Heart left ventricle (tissue), 13 donors: ENCODE data around the gene RALGAPA2.

Source experiments
- POLR2A ChIP-seq, 2 donors: fragments of 450-650 bp; IDR thresholded peaks; one replicate each; pipeline ENCODE4 v1.6.1; 2017; ENCODE audit warnings: antibody characterized with exemption in 2 of 2, mild to moderate bottlenecking in 2 of 2, moderate library complexity in 2 of 2
- TF ChIP-seq, protein P1 (sequence below), 12 donors: fragments of 200-600 bp; sonication (generic) in 4 of 12; IDR thresholded peaks; one replicate each; pipeline versions ENCODE4 v1.5.0 to v1.8.0; 2018 to 2022; ENCODE audit warnings: antibody characterized with exemption in 12 of 12, mild to moderate bottlenecking in 5 of 12
- donor health status: ischemic (EF 13 %, LVEDD 7.1; RV severe dilation, severe dysfunction).
- donor health status: DM: no; HTN: yes; CAD: no.
- donor health status: DM: no; HTN: no; CAD: no.
- donor health status: ischemic (EF 25% LVEDD 6.9; RV normal size, moderate dysfunction).
- donor health status: ischemic (EF 25% LVEDD 5.7; RV mildly dilated, moderate dysfunction).
- donor health status: ischemic (EF 35%, LVEDD 5.7; RV mildly dilated, moderate dysfunction).
- donor health status: nonischemic (EF 11% LVEDD 7.7; RV severe dilation, severe dysfunction).
- donor health status: DM: yes; HTN: yes; CAD: no.
- donor health status: PGD.
- donor health status: ischemic (EF 29% LVEDD 5.4; RV normal size, mild dysfunction).
- donor health status: nonischemic (EF 23%, LVEDD 6.1; RV moderate dilation, normal function).

DNA sequence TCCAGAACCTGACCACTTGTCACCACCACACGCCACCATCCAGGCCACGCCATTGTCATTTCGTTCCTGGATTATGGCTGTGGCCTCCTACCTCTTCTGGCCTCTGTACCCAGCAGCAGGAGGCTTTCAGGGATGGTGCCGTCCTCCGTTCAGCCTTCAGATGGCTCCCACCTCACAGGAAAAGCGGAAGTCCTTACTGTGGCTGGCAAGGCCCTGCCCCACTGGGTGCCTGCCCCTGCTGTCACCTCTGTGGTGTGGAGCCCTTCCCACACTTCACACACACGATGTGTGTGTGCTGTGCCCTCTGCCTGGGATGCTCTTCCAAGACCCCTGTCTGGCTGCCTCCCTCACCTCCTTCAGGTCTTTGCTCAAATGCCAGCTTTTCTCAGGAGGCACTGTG, 275.1 kb downstream of the RALGAPA2 start:
- TF ChIP-seq, protein P1, sequence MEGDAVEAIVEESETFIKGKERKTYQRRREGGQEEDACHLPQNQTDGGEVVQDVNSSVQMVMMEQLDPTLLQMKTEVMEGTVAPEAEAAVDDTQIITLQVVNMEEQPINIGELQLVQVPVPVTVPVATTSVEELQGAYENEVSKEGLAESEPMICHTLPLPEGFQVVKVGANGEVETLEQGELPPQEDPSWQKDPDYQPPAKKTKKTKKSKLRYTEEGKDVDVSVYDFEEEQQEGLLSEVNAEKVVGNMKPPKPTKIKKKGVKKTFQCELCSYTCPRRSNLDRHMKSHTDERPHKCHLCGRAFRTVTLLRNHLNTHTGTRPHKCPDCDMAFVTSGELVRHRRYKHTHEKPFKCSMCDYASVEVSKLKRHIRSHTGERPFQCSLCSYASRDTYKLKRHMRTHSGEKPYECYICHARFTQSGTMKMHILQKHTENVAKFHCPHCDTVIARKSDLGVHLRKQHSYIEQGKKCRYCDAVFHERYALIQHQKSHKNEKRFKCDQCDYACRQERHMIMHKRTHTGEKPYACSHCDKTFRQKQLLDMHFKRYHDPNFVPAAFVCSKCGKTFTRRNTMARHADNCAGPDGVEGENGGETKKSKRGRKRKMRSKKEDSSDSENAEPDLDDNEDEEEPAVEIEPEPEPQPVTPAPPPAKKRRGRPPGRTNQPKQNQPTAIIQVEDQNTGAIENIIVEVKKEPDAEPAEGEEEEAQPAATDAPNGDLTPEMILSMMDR (IDR thresholded peaks at IDR 0.05) = no peak
- no peak for TF ChIP-seq POLR2A (IDR thresholded peaks at IDR 0.05)
